HepG2 (cell line): ENCODE data around the gene RAB36. TPM values are rescaled to one million over a fixed set of nuclear protein-coding genes. Genes with fewer than 3 reads are reported as not detected.
A peak's percentile ranks its signal among the peaks of the same experiment; 100 is the strongest.

ENCODE experiments used
- IRF2 ChIP-seq: IDR thresholded peaks from 2 replicates; pipeline ENCODE4 v1.6.1; 2018; ENCODE audit warnings: missing genetic modification reagents, missing compliant biosample characterization
- JUND ChIP-seq: sonication (generic); formaldehyde crosslinking; IDR thresholded peaks from 2 replicates; pipeline ENCODE4 v1.8.0; 2022; ENCODE audit warnings: mild to moderate bottlenecking, missing genetic modification reagents
- KMT2A ChIP-seq: sonication (generic); formaldehyde crosslinking; IDR thresholded peaks from 2 replicates; pipeline ENCODE4 v1.4.0; 2020; ENCODE audit warnings: missing genetic modification reagents
- MIER2 ChIP-seq: IDR thresholded peaks from 2 replicates; pipeline ENCODE4 v1.6.1; 2016; ENCODE audit warnings: missing biosample characterization, missing genetic modification reagents
- PLRG1 ChIP-seq: fragments of 450-650 bp; conservative IDR thresholded peaks from 2 replicates; pipeline ENCODE4 v1.6.1; 2016
- PRMT3 ChIP-seq: sonication (generic); formaldehyde crosslinking; IDR thresholded peaks from 2 replicates; pipeline ENCODE4 v1.8.1; 2022; ENCODE audit warnings: low read depth, mild to moderate bottlenecking, moderate library complexity, missing genetic modification reagents, borderline replicate concordance
- RAD21 ChIP-seq: fragments of 450-650 bp; formaldehyde crosslinking; IDR thresholded peaks from 2 replicates; pipeline ENCODE4 v1.5.0; 2020; ENCODE audit warnings: mild to moderate bottlenecking
- RFX3 ChIP-seq: IDR thresholded peaks from 2 replicates; pipeline ENCODE4 v1.6.1; 2016; ENCODE audit warnings: missing biosample characterization, missing genetic modification reagents
- RXRB ChIP-seq: IDR thresholded peaks from 2 replicates; pipeline ENCODE4 v1.6.1; 2016; ENCODE audit warnings: borderline replicate concordance, missing genetic modification reagents, missing compliant biosample characterization
- SAP130 ChIP-seq: IDR thresholded peaks from 2 replicates; pipeline ENCODE4 v1.6.1; 2016; ENCODE audit warnings: low read depth
- STAG1 ChIP-seq: sonication (generic); formaldehyde crosslinking; IDR thresholded peaks from 2 replicates; pipeline ENCODE4 v1.4.0; 2020; ENCODE audit warnings: missing genetic modification reagents
- ZFP36 ChIP-seq: fragments of 150-350 bp; IDR thresholded peaks from 2 replicates; pipeline ENCODE4 v1.6.1; 2018; ENCODE audit warnings: borderline replicate concordance, low read length, low read depth; ENCODE audit not compliant: partially characterized antibody
- ZFP37 ChIP-seq: sonication (generic); formaldehyde crosslinking; IDR thresholded peaks from 2 replicates; pipeline ENCODE4 v1.4.0; 2020; ENCODE audit warnings: missing genetic modification reagents, borderline replicate concordance
- ZNF225 ChIP-seq: sonication (generic); formaldehyde crosslinking; IDR thresholded peaks from 2 replicates; pipeline ENCODE4 v1.4.0; 2020; ENCODE audit warnings: mild to moderate bottlenecking, missing genetic modification reagents
- ZNF382 ChIP-seq: sonication (generic); formaldehyde crosslinking; IDR thresholded peaks from 2 replicates; pipeline ENCODE4 v1.5.0; 2020; ENCODE audit warnings: missing genetic modification reagents, mild to moderate bottlenecking, borderline replicate concordance
- ZNF7 ChIP-seq: IDR thresholded peaks from 2 replicates; pipeline ENCODE4 v1.6.1; 2016; ENCODE audit warnings: missing biosample characterization, missing genetic modification reagents
- ZNF83 ChIP-seq: sonication (generic); formaldehyde crosslinking; IDR thresholded peaks from 2 replicates; pipeline ENCODE4 v1.4.0; 2020; ENCODE audit warnings: missing genetic modification reagents, mild to moderate bottlenecking, borderline replicate concordance
- polyA plus RNA-seq, 8 experiments: library from polyadenylated mRNA; depleted of rRNA in 3 of 8; stranded (reverse) in 7 of 8; unstranded in 1 of 8; fragments of >200 nt; fragmentation: Illumina TruSeq in 4 of 8; extraction: Trizol in 4 of 8; gene quantifications; 2 replicates each; pipeline versions ENCODE4 v1.2.1 to v1.2.3, GENCODE V29; 2011 to 2016; ENCODE audit warnings: low read depth in 4 of 8, missing spikeins in 1 of 8, mixed read lengths in 1 of 8; ENCODE audit not compliant: insufficient read depth in 1 of 8
- total RNA-seq, 5 experiments: library from RNA; depleted of rRNA; stranded (reverse); fragments of >200 nt; fragmentation: Illumina TruSeq; extraction: Trizol; gene quantifications; 2 replicates each; pipeline ENCODE4 v1.2.3, GENCODE V29; 2016; ENCODE audit warnings: low read depth in 1 of 5
- TF ChIP-seq, protein P1 (sequence below): IDR thresholded peaks from 2 replicates; pipeline ENCODE4 v1.6.1; 2018; ENCODE audit warnings: missing genetic modification reagents, mild to moderate bottlenecking, missing compliant biosample characterization
- TF ChIP-seq, protein P2 (sequence below): sonication (generic); formaldehyde crosslinking; IDR thresholded peaks from 2 replicates; pipeline ENCODE4 v1.4.0; 2020; ENCODE audit warnings: missing genetic modification reagents
- TF ChIP-seq, protein P3 (sequence below): sonication (generic); formaldehyde crosslinking; IDR thresholded peaks from 2 replicates; pipeline ENCODE4 v1.5.0; 2020; ENCODE audit warnings: mild to moderate bottlenecking, missing genetic modification reagents
- TF ChIP-seq, protein P4 (sequence below): sonication (generic); formaldehyde crosslinking; IDR thresholded peaks from 2 replicates; pipeline ENCODE4 v1.8.1; 2023; ENCODE audit warnings: mild to moderate bottlenecking, inconsistent platforms, moderate library complexity, missing genetic modification reagents, borderline replicate concordance
- TF ChIP-seq, protein P5 (sequence below): sonication (generic); formaldehyde crosslinking; IDR thresholded peaks from 2 replicates; pipeline ENCODE4 v1.5.0; 2020; ENCODE audit warnings: missing genetic modification reagents

Gene RAB36
- total and polyA plus RNA-seq, 2 of the 13 experiments (the other 11 are each of a cell fraction or from before 2014, with no cell fraction given) = 0.24 to 0.86 TPM

DNA sequence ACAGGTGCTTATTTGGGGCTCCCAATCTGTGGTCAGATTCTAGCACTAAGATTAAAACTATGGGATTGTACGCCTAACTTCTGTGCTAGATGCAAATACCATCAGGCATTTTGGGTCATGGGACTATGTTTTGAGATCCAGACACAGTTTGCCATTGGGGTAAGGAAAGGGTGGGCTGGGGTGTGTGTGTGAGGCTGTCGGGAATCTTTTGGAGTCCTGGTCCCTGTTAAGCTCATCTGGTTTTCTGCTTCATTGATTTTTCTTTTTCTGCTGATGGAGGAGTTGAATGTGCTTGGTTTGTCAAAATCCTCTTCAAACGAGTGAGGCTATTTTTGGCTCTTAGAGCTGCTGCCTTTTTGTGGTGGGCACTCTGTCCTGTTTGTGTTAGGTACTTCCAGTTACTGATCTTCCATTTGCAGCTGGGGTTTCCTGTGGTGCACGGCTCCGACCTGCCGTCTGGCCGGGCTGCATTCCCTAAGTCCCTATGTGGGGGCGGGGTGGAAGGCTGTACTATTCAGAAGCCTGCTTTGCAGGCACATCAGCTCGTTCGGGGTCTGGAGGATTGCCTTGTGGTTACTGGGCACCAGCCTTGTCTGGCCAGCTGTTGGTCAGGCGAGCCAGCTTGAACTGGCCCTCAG, 37.9 kb downstream of the RAB36 start (continued):
- TF ChIP-seq, protein P1, sequence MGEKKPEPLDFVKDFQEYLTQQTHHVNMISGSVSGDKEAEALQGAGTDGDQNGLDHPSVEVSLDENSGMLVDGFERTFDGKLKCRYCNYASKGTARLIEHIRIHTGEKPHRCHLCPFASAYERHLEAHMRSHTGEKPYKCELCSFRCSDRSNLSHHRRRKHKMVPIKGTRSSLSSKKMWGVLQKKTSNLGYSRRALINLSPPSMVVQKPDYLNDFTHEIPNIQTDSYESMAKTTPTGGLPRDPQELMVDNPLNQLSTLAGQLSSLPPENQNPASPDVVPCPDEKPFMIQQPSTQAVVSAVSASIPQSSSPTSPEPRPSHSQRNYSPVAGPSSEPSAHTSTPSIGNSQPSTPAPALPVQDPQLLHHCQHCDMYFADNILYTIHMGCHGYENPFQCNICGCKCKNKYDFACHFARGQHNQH = no peak
- TF ChIP-seq, protein P2, sequence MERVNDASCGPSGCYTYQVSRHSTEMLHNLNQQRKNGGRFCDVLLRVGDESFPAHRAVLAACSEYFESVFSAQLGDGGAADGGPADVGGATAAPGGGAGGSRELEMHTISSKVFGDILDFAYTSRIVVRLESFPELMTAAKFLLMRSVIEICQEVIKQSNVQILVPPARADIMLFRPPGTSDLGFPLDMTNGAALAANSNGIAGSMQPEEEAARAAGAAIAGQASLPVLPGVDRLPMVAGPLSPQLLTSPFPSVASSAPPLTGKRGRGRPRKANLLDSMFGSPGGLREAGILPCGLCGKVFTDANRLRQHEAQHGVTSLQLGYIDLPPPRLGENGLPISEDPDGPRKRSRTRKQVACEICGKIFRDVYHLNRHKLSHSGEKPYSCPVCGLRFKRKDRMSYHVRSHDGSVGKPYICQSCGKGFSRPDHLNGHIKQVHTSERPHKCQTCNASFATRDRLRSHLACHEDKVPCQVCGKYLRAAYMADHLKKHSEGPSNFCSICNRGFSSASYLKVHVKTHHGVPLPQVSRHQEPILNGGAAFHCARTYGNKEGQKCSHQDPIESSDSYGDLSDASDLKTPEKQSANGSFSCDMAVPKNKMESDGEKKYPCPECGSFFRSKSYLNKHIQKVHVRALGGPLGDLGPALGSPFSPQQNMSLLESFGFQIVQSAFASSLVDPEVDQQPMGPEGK = 0 out of 2 replicates have a peak, but pooled peaks have one; percentile 13
- TF ChIP-seq ZNF83 = no peak
- TF ChIP-seq ZFP36 = no peak
- TF ChIP-seq KMT2A = peak; percentile 54; the same call in 1 of the 2 replicates
- TF ChIP-seq SAP130 (CRISPR knock-in tag) = peak; percentile 52
- no peak for TF ChIP-seq JUND (CRISPR knock-in tag)
- no peak for TF ChIP-seq MIER2 (CRISPR knock-in tag)
- no peak for TF ChIP-seq ZNF382
- TF ChIP-seq STAG1 (CRISPR knock-in tag) = 0 out of 2 replicates have a peak, but pooled peaks have one; percentile 11
- TF ChIP-seq RFX3 (CRISPR knock-in tag) = no peak
- TF ChIP-seq PRMT3 = no peak
- TF ChIP-seq RAD21 (CRISPR knock-in tag) = no peak
- no peak for TF ChIP-seq ZNF225 (CRISPR knock-in tag)
- no peak for TF ChIP-seq PLRG1
- no peak for TF ChIP-seq RXRB
- no peak for TF ChIP-seq IRF2 (CRISPR knock-in tag)
- no peak for TF ChIP-seq ZNF7 (CRISPR knock-in tag)
- TF ChIP-seq, protein P3, sequence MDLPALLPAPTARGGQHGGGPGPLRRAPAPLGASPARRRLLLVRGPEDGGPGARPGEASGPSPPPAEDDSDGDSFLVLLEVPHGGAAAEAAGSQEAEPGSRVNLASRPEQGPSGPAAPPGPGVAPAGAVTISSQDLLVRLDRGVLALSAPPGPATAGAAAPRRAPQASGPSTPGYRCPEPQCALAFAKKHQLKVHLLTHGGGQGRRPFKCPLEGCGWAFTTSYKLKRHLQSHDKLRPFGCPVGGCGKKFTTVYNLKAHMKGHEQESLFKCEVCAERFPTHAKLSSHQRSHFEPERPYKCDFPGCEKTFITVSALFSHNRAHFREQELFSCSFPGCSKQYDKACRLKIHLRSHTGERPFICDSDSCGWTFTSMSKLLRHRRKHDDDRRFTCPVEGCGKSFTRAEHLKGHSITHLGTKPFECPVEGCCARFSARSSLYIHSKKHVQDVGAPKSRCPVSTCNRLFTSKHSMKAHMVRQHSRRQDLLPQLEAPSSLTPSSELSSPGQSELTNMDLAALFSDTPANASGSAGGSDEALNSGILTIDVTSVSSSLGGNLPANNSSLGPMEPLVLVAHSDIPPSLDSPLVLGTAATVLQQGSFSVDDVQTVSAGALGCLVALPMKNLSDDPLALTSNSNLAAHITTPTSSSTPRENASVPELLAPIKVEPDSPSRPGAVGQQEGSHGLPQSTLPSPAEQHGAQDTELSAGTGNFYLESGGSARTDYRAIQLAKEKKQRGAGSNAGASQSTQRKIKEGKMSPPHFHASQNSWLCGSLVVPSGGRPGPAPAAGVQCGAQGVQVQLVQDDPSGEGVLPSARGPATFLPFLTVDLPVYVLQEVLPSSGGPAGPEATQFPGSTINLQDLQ (CRISPR knock-in tag) = no peak
- TF ChIP-seq, protein P4, sequence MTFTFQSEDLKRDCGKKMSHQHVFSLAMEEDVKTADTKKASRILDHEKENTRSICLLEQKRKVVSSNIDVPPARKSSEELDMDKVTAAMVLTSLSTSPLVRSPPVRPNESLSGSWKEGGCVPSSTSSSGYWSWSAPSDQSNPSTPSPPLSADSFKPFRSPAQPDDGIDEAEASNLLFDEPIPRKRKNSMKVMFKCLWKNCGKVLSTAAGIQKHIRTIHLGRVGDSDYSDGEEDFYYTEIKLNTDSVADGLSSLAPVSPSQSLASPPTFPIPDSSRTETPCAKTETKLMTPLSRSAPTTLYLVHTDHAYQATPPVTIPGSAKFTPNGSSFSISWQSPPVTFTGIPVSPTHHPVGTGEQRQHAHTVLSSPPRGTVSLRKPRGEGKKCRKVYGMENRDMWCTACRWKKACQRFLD (CRISPR knock-in tag) = no peak
- TF ChIP-seq ZFP37 (CRISPR knock-in tag) = no peak
- TF ChIP-seq, protein P5, sequence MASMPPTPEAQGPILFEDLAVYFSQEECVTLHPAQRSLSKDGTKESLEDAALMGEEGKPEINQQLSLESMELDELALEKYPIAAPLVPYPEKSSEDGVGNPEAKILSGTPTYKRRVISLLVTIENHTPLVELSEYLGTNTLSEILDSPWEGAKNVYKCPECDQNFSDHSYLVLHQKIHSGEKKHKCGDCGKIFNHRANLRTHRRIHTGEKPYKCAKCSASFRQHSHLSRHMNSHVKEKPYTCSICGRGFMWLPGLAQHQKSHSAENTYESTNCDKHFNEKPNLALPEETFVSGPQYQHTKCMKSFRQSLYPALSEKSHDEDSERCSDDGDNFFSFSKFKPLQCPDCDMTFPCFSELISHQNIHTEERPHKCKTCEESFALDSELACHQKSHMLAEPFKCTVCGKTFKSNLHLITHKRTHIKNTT (CRISPR knock-in tag) = no peak
